Loucy (cell line): Measurements from ENCODE around the gene DDIT4.

Experiments
- H2AFZ ChIP-seq: fragments of 200-600 bp; sonication (generic); 2 replicates; pipeline ENCODE4 v1.6.0; 2016; ENCODE audit warnings: antibody characterized with exemption, mild to moderate bottlenecking, low read length, moderate library complexity
- H3F3A ChIP-seq: fragments of 200-600 bp; 2 replicates; pipeline ENCODE4 v1.6.0; 2016; ENCODE audit warnings: antibody characterized with exemption, low read depth, mild to moderate bottlenecking
- H3K27me3 ChIP-seq: fragments of 200-600 bp; sonication (generic); 2 replicates; pipeline ENCODE4 v1.6.1; 2014; ENCODE audit warnings: low read length, mild to moderate bottlenecking; ENCODE audit not compliant: insufficient read depth, poor library complexity, severe bottlenecking
- H3K36me3 ChIP-seq: fragments of 200-600 bp; sonication (generic); 2 replicates; pipeline ENCODE4 v1.6.1; 2016; ENCODE audit warnings: low read length; ENCODE audit not compliant: insufficient read depth
- H3K4me1 ChIP-seq: fragments of 200-600 bp; sonication (generic); 2 replicates; pipeline ENCODE4 v1.5.1; 2014; ENCODE audit warnings: low read length, mild to moderate bottlenecking; ENCODE audit not compliant: insufficient read depth, poor library complexity, severe bottlenecking
- H3K4me2 ChIP-seq: fragments of 200-600 bp; sonication (generic); 2 replicates; pipeline ENCODE4 v1.6.0; 2014; ENCODE audit warnings: antibody characterized with exemption, low read length, low read depth, mild to moderate bottlenecking; ENCODE audit not compliant: poor library complexity, severe bottlenecking
- H3K4me3 ChIP-seq: fragments of 200-600 bp; sonication (generic); 2 replicates; pipeline ENCODE4 v1.5.1; 2014; ENCODE audit warnings: low read length, mild to moderate bottlenecking, mixed read lengths; ENCODE audit not compliant: poor library complexity, severe bottlenecking
- H3K79me2 ChIP-seq: fragments of 200-600 bp; sonication (generic); 2 replicates; pipeline ENCODE4 v1.6.1; 2014; ENCODE audit warnings: low read length; ENCODE audit not compliant: insufficient read depth
- H3K9ac ChIP-seq: fragments of 200-600 bp; sonication (generic); 2 replicates; pipeline ENCODE4 v1.6.0; 2014; ENCODE audit warnings: mild to moderate bottlenecking, low read depth, low read length, moderate library complexity; ENCODE audit not compliant: poor library complexity, severe bottlenecking
- H3K9me2 ChIP-seq: fragments of 200-600 bp; sonication (generic); replicated peaks from 2 replicates; pipeline ENCODE4 v1.6.1; 2016; ENCODE audit warnings: low read depth, low read length, mixed read lengths
- H3K9me3 ChIP-seq: fragments of 200-600 bp; sonication (generic); 2 replicates; pipeline ENCODE4 v1.6.1; 2014; ENCODE audit warnings: mild to moderate bottlenecking, antibody characterized with exemption, low read length, low read depth; ENCODE audit not compliant: insufficient read depth
- H4K20me1 ChIP-seq: fragments of 200-600 bp; sonication (generic); 2 replicates; pipeline ENCODE4 v1.6.0; 2014; ENCODE audit warnings: antibody characterized with exemption, low read length, mild to moderate bottlenecking; ENCODE audit not compliant: insufficient read depth, poor library complexity, severe bottlenecking
- EZH2phosphoT487 ChIP-seq: fragments of 200-600 bp; IDR thresholded peaks from 2 replicates; pipeline ENCODE4 v1.6.1; 2018; ENCODE audit warnings: antibody characterized with exemption, mild to moderate bottlenecking, moderate library complexity, borderline replicate concordance
- TF ChIP-seq, protein P1 (sequence below): fragments of 200-600 bp; sonication (generic); conservative IDR thresholded peaks from 2 replicates; pipeline ENCODE4 v1.5.1; 2014; ENCODE audit warnings: mild to moderate bottlenecking, antibody characterized with exemption, low read length

DDIT4 gene

DNA sequence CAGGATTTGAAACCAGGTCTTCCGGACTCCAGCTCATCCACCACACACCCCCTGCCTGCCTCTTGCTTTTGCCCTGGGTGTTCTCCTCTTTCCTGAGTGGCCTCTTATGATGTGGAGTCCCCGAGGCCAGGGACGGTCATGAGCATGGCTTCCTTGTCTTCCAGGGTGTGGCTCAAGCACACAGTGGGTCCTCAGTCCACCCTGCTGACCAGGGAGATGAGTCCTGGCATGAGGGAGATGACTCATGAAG lies 48.2 kb downstream of the DDIT4 start:
- Histone ChIP-seq H3K9ac (peak overlapping the region; percentile 90), H3K9me2 (no peaks in the 10 kb centered on the region), H3K79me2 (peaks cover 24% of the 10 kb centered on the region), H2AFZ (no peak overlapping the region), H3F3A (peaks cover 16% of the 10 kb centered on the region; the same call in 1 of the 2 replicates), H3K9me3 (no peaks in the 10 kb centered on the region), H3K4me3 (peak overlapping the region; percentile 14), H3K27me3 (no peaks in the 10 kb centered on the region), H4K20me1 (no peaks in the 10 kb centered on the region), H3K4me2 (peak overlapping the region; percentile 72), H3K36me3 (no peaks in the 10 kb centered on the region), H3K4me1 (peaks cover 60% of the 10 kb centered on the region)
- TF ChIP-seq EZH2phosphoT487 = no peak
- TF ChIP-seq, protein P1, sequence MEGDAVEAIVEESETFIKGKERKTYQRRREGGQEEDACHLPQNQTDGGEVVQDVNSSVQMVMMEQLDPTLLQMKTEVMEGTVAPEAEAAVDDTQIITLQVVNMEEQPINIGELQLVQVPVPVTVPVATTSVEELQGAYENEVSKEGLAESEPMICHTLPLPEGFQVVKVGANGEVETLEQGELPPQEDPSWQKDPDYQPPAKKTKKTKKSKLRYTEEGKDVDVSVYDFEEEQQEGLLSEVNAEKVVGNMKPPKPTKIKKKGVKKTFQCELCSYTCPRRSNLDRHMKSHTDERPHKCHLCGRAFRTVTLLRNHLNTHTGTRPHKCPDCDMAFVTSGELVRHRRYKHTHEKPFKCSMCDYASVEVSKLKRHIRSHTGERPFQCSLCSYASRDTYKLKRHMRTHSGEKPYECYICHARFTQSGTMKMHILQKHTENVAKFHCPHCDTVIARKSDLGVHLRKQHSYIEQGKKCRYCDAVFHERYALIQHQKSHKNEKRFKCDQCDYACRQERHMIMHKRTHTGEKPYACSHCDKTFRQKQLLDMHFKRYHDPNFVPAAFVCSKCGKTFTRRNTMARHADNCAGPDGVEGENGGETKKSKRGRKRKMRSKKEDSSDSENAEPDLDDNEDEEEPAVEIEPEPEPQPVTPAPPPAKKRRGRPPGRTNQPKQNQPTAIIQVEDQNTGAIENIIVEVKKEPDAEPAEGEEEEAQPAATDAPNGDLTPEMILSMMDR = no peak

DNA sequence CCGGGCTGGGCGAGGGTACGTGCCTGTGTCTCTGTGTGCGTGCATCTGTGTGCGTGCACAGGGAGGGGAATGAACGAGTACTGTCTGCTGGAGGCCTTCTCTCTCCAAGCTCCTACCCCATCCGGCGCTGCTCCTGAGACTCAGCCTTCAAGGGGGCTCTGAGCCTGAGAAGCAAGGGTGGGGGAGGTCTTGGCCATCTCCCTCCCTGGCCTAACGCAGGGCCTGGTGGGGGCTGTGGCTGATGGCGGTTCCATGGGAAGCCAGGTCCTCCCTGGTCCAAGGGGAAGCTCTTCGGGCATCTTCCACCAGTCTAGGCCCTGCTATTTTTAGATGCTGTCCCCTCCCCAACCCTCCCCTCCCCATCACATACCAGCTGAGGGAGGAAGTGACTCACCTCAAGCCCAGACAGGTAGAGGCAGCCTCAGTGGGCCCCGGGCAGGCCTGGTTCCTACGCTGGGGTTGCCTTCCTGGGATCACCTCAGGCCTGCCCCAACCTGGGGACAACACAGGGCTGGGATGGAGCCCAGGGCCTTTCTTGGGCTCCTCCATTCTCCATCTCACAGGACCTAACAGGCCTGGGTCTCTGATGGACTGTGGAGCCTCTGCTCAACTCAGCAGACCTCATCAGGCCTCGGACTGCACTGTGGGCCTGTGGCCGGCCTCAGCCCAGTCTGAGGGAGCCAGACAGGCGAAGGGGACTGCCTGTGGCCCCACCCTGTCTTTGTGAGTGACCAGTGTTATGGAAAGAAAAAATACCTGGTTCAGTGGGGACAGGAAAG lies 48.7 kb downstream of the DDIT4 start:
- H3K9me3 ChIP-seq = no peaks in the 10 kb centered on the region
- no peaks in the 10 kb centered on the region for H3K36me3 ChIP-seq
- H2AFZ ChIP-seq = no peak overlapping the region
- peaks cover 59% of the 10 kb centered on the region for H3K4me1 ChIP-seq
- H3K4me2 ChIP-seq = peak overlapping the region; percentile 72
- no peaks in the 10 kb centered on the region for H3K27me3 ChIP-seq
- peaks cover 29% of the 10 kb centered on the region for H3K79me2 ChIP-seq
- H3F3A ChIP-seq = peaks cover 16% of the 10 kb centered on the region; the same call in 1 of the 2 replicates
- TF ChIP-seq EZH2phosphoT487 = no peak
- TF ChIP-seq, protein P1 = no peak
- peak overlapping the region; percentile 14 for H3K4me3 ChIP-seq
- H4K20me1 ChIP-seq = no peaks in the 10 kb centered on the region
- no peaks in the 10 kb centered on the region for H3K9me2 ChIP-seq
- peak overlapping the region; percentile 90 for H3K9ac ChIP-seq

- Histone ChIP-seq H3K4me1 (peaks cover 64% of the 10 kb centered on the region), H3K4me3 (no peak overlapping the region), H3K36me3 (no peaks in the 10 kb centered on the region), H3K9me2 (no peaks in the 10 kb centered on the region), H3K79me2 (peaks cover 35% of the 10 kb centered on the region), H4K20me1 (no peaks in the 10 kb centered on the region), H3F3A (peaks cover 16% of the 10 kb centered on the region; the same call in 1 of the 2 replicates), H3K9ac (peak overlapping the region; percentile 90), H3K9me3 (no peaks in the 10 kb centered on the region), H2AFZ (no peak overlapping the region), H3K27me3 (no peaks in the 10 kb centered on the region), H3K4me2 (peak overlapping the region; percentile 72)
- TF ChIP-seq, protein P1 = no peak
- no peak for TF ChIP-seq EZH2phosphoT487
Measured at GRCh38 chr10:72323108-72323749, 49.5 kb downstream of the DDIT4 start.
